ENCODE results near the gene CAPN5.
"Not testable (repeated sequence)": the region's sequence is repeated elsewhere in the genome, so short reads cannot be mapped to it uniquely, and the experiment has no call there.

The CAPN5 gene

DNA sequence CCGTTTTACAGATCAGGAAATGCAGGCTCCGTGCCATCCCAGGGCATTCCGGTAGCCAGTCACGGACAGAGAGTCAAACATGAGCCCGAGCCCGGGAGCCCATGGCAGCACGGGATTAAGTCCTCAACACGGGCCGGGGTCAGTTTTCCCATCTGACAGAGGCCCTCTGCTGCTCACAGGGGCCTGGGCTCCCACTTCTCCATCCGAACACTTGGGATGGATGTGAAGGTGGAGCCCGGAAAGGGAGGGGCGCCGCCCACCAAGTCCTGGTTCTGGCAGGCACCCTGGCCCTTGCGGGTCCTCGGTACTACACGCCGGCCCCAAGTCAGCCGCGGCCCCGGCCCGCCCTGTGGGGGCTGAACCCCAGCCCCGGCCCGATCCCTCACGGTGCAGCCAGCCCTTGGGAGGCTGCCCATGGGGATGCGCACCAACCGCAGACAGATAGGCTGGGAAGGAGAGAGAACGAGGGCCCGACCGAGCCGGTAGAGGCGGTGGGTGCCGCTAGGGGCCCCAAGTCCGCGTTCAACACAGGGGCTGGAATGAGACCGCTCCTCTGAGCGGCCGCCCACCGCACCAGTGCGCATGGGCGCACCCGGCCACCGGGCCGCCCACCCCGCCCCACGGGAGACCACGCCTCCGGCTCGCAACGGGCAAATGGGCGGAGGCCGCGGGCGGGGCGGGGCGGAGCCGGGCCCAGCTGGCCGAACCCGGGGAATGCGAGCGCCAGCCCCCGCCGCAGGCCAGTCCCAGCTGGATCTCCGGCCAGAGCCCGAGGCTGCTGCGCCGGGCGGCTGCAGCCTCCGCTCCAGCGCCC is at the start of gene CAPN5:
Gene CAPN5, plus strand, starts transcription at position 743 of the 814 bp plus-strand sequence. CDS start 17,916 bp downstream, outside the sequence.
- H3K27ac ChIP-seq = peak within 1 kb of the TSS; percentile 41
- TF ChIP-seq, protein P1, sequence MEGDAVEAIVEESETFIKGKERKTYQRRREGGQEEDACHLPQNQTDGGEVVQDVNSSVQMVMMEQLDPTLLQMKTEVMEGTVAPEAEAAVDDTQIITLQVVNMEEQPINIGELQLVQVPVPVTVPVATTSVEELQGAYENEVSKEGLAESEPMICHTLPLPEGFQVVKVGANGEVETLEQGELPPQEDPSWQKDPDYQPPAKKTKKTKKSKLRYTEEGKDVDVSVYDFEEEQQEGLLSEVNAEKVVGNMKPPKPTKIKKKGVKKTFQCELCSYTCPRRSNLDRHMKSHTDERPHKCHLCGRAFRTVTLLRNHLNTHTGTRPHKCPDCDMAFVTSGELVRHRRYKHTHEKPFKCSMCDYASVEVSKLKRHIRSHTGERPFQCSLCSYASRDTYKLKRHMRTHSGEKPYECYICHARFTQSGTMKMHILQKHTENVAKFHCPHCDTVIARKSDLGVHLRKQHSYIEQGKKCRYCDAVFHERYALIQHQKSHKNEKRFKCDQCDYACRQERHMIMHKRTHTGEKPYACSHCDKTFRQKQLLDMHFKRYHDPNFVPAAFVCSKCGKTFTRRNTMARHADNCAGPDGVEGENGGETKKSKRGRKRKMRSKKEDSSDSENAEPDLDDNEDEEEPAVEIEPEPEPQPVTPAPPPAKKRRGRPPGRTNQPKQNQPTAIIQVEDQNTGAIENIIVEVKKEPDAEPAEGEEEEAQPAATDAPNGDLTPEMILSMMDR (conservative IDR thresholded peaks at IDR 0.05) = no peak; the same call in 1 of the 2 replicates
- 0 out of 2 replicates have a peak, but pooled peaks have one; percentile 21 for TF ChIP-seq ZFX (IDR thresholded peaks at IDR 0.05)

DNA sequence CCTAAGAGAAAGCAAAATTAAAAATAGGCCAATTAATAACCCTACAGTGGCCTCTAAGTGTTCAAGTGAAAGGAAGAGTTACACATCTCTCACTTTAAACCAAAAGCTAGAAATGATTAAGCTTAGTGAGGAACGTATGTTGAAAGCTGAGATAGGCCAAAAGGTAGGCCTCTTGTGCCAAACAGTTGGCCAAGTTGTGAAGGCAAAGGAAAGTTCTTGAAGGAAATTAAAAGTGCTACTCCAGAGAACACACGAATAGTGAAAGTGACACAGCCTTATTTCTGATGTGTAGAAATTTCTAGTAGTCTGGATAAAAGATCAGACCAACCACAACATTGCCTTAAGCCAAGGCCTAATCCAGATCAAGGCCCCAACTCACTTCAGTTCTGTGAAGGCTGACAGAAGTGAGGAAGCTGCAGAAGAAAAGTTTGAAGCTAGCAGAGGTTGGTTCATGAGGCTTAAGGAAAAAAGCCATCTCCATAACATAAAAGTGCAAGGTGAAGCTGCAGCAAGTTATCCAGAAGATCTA is 48.3 kb upstream of the CAPN5 start:
- not testable (repeated sequence) for H3K27ac ChIP-seq

DNA sequence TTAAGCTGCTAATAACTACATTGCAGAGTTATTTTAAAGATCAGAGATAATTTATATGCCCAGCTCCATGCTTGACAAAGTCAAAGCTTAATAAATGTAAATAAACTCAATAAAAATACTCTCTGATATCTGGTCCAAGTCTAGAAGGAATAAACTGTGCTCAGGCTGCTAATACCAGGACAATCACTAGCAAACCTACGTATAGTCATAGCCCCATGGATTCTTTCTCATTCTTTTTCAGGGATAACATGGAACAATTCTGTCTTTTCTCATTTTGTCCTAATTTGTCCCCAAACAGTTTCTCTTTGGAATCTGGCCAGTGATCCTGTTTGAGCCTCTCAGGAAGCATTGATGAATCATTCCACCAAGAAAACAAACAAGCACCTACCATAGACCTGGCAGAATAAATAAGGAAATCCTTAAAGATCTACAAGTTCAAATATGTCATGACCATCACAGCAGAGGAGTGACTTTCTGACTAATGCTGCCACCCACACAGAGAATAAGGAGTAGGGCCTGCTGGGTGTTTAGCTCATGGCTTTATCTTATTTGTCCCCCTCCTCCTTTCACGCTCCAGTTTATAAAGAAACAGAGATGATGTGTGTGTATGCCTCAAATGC is 46.7 kb upstream of the CAPN5 start:
- TF ChIP-seq ZFX (IDR thresholded peaks at IDR 0.05) = no peak
- TF ChIP-seq, protein P1 (conservative IDR thresholded peaks at IDR 0.05) = no peak
- peak overlapping the region; percentile 57; the same call in 1 of the 2 replicates for H3K27ac ChIP-seq

DNA sequence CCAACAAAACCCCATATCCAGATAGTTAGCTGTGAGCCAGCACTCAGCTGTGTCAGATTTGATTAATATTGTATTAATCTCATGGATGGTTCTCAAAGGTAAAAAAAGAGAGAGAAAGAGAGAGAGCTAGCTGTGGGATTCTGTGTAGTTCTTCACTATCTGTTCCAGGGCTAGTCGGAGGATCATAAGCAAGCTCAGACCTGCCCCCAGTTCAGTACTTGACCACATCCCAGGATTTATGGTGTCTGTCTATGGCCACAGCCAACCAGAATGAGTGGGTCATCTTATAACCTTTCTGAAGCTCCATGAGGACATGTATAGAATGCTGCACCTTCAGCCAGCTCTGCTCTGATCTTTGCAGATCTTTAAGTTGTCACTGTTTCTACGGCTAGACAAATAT is 46.0 kb upstream of the CAPN5 start:
- no peak for TF ChIP-seq ZFX (IDR thresholded peaks at IDR 0.05)
- TF ChIP-seq, protein P1 (conservative IDR thresholded peaks at IDR 0.05) = no peak
- peak overlapping the region; percentile 57; the same call in 1 of the 2 replicates for H3K27ac ChIP-seq

DNA sequence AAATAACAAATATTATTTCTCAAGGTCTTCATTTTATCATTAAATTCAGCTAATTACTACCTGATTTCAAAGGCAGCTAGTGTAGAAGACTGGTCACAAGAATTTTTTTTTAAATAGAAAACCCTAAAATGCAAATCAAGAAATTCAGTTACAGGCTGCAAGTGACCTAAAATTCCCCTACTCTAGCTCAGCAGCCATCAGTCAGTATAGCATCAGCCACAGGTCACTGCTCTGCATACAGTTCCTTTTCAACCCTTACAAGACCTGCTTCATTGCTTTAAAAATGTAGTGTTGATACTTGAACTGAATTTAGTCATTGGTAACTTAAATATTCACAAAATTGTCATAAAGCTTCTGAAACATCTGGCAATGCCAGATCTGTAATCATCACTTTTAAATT is 42.0 kb upstream of the CAPN5 start:
- TF ChIP-seq, protein P1 (conservative IDR thresholded peaks at IDR 0.05) = no peak
- no peak for TF ChIP-seq ZFX (IDR thresholded peaks at IDR 0.05)
- no peak overlapping the region for H3K27ac ChIP-seq

DNA sequence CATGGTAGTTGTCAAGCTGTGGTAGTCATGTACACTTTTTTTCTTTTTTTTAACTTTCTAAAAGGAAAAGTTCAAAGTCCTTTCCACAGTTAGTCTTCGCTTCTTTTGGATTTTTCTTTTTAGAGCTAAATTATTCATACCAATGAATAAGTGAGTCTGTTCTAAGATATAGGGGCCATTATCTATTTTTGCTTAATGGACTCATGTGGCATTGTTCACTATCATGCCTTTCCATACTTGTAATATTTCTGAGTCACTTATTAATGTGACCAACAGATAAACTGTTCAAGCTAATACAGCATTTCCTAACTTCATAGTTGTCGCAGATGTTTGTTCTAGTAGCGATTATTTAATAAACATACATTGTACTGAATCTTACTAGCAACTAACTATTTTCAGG is 40.5 kb upstream of the CAPN5 start:
- no peak overlapping the region for H3K27ac ChIP-seq

DNA sequence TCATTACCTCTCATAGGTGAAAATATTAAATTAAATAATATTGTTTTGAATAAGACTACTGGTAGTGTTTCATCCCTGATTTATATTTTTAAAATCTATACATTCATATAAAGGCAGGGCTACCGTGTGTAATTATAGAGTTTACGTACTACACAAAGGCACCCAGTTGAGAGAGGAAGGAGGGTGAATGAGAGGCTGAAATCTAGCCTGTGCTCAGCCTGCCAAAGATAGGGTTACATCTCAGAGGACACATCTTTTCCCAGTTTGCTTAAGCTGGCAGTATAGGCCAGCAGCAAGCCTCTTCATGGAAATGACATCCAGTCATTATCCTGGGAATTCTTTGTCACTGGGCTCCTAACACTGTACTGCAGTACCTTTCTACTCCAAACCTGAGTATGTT is 40.0 kb upstream of the CAPN5 start:
- no peak for TF ChIP-seq ZFX (IDR thresholded peaks at IDR 0.05)
- TF ChIP-seq, protein P1 (conservative IDR thresholded peaks at IDR 0.05) = no peak
- no peak overlapping the region for H3K27ac ChIP-seq

More for the DNA sequence above, 40.5 kb upstream of the CAPN5 start:
- TF ChIP-seq ZFX (IDR thresholded peaks at IDR 0.05) = no peak
- TF ChIP-seq, protein P1 (conservative IDR thresholded peaks at IDR 0.05) = no peak
